NOMO-1 (cell line): ENCODE measurements around the gene PARD6B.
A peak's percentile ranks its signal among the peaks of the same experiment; 100 is the strongest.
"Not testable (repeated sequence)": the region's sequence is repeated elsewhere in the genome, so short reads cannot be mapped to it uniquely, and the experiment has no call there.

Experiments used
- DNase-seq, 2 experiments: peaks; one replicate each; lab custom pipeline; 2025; ENCODE audit not compliant: unreplicated experiment in 2 of 2; lab: John Stamatoyannopoulos, UW

Gene PARD6B

DNA sequence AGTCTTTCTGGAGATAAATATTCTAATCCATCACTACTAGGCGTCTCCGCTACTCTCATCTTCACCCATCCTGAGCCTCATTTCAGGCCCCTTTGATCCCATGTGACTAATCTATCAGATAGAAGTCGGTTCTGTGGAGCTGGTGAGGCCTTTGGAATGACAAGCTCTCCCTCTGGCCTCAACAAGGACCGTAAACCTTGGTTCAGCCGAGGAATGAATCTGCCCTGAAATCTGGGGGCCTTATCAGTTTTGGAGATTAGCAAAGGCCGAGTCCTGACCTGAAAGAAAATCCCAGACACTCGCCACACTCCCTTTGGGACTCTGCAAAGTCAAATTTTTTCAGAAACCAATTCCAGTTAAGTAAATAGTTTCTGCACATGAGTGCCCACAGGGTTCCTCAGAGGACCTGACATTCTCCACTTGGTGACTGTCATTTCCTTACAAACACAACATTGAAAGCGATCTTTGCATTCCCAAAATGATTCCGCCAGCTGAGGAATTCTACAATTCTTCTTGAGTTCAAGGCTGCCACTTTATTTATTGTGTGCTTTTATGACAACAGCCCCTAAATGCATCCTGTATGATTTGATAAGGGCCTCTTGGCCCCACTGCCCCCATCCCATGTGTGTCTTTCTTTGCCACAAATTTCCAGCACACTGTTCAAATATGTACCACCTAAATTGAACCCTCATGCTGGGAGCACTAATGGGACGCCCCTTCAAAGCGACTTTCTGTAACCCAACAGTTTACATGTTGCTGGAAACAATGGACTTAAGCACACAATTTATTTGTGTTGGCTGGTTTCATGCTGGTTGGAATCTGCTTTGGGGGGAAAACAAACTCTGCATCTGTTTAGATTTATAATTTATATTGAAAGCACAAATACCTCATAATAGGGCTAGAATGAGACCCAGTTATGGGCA, 30.1 kb upstream of the PARD6B start:
- DNase-seq, result no peak

DNA sequence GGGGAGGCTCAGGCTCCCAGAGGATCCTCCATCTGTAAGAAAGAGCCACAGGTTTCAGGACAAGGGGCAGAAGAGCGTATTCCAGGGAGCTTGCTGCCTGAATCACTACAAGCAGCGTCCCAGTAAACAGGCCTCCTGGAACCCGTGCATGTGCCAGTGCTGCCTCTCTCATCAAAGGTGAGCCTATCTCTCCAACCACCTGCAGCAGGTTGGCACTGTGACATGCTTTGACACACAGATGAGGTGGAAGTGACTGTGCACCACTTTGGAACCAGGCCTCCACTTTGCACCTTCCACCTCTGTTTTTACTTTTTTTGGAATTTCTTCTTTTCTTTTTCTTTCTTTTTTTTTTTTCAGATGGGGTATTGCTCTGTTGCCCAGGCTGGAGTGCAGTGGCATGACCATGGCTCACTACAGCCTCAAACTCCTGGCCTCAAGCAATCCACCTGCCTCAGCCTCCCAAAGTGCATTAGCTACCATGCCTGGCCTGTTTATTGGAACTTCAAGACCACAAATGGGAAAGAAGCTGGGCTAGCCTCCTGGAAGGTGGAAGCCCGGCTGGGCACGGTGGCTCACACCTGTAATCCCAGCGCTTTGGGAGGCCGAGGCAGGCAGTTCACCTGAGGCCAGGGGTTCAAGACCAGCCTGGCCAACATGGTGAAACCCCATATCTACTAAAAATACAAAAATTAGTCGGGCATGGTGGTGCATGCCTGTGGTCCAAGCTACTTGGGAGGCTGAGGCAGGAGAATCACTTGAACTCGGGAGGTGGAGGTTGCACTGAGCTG, 27.5 kb upstream of the PARD6B start:
- not testable (repeated sequence) for DNase-seq

DNA sequence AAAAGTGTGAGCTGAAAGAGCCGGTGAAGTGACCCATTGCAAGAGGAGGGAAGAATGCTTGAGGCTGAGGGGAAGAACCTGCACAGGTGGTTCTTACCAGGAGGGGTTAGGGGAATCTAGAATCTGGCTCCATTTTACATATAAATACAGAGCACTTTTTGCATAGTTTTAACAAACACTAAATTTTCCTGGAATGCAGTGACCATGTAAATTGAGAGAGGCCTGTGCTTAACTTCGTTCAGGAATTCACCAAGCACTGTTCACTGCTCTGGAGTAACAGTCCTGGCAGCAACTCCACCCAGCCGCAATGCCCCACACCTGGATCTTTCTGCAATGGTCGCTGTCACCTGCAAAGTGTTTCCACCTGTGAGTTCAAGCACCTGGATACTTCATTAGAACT, 26.9 kb upstream of the PARD6B start:
- DNase-seq, result no peak

DNA sequence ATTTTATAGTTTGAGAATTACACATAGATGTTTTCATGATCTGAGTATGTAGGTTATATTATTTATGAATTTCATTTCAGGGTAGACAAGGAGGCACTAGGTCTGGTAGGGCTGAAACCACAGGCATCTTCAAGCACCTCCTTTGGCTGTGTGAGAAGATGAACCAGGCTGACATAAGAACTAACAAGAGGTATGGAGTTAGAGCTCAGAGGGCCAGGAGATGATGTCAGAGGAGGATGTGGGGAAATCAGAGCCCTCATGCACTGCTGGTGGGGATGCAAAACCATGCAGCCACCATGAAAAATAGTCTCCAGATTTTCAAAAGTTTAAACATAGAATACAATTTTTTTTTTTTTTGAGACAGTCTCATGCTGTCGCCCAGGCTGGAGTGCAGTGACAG, 26.4 kb upstream of the PARD6B start:
- DNase-seq, result no peak

DNA sequence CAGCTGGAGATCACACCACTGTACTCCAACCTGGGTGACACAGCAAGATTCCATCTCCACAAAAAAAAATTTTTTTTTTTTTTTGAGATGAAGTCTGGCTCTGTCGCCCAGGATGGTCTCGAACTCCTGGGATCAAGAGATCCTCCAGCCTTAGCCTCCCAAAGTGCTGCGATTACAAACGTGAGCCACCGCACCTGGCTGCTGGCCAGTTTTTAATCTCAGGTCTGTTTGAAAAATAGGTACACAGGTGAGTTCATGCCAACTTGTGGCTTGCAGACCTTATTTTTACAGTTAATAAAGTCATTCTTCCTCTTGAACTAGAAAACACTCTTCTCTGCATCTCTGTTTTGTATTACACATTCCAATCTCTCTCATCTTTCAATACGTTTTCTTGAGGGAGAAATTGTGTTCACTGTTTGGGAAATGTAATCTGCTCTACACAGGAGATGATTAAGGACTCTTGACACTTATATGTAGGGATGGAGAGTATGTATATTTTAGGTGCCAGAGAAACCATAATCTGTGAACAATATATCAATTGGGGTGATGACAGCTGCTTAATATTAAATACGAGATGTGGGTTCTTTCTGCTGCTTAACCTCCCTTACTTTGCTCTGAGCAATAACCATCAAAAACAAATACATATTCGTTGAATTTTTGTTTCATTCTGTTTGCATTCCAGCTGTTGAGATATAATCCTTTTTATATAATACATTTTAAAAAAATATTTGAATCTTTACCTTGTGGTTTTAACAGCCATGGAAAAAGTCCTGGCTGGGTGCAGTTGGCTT, 22.3 kb upstream of the PARD6B start:
- DNase-seq, result no peak

DNA sequence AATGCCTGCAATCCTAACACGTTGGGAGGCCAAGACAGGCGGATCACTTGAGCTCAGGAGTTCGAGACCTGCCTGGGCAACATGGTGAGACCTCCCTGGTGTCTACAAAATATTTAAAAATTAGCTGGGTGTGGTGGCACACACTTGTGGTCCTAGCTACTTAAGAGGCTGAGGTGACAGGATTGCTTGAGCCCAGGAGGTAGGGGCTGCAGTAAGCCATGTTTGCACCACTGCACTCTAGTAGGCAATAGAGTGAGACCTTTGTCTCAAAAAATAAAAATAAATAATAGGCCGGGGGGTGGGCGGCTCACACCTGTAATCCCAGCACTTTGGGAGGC, 21.8 kb upstream of the PARD6B start:
- no peak for DNase-seq

DNA sequence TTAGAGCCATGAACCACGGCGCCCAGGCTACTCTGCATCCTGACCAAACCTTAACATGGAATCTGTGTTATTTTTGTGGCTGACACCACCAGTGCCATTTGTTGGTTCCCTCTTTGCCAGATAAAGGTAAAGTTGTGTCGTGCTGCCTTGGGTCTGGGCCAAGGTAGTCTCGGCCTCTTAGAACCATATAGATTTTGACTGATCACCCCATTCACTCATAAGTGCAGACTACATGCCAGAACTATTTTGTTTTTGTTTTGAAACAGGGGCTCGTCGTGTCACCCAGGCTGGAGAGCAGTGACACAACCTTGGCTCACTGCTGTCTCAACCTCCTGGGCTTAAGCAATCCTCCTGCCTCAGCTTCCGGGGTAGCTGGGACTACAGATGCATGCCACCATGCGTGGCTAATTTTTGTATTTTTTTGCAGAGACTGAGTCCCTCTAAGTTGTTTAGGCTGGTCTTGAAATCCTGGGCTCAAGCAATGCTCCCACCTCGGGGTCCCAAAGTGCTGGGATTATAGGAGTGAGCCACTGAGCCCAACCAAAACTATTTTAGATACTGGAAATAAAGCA, 20.8 kb upstream of the PARD6B start:
- DNase-seq, result peak; percentile 46 to 57

DNA sequence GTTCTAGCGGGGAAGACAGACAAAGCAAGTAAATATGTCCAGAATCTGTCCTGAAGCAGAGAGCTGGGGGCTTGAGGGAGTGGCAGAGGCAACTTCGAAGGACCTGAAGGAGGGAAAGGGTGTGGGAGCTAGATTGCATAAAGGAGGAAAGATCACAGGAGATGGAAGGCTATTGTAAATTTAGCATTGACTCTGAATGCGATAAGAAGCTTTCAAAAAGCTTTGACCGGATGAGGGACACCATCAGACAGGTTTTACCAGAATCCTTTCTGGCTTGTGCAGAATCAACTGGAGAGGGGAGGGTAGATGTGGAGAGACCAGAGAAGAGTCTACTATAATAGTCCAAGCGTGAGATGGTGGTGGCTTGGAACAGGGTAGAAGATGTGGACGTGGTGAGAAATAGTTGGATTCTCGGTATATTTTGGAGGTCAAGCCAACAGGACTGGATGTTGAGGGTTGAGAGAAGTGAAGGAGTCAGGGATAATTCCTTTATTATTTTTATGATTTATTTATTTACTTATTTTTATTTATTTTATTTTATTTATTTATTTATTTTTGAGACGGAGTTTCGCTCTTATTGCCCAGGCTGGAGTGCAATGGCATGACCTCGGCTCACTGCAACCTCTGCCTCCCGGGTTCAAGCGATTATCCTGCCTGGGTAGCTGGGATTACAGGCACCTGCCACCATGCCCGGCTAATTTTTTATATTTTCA, 20.1 kb upstream of the PARD6B start:
- no peak for DNase-seq

DNA sequence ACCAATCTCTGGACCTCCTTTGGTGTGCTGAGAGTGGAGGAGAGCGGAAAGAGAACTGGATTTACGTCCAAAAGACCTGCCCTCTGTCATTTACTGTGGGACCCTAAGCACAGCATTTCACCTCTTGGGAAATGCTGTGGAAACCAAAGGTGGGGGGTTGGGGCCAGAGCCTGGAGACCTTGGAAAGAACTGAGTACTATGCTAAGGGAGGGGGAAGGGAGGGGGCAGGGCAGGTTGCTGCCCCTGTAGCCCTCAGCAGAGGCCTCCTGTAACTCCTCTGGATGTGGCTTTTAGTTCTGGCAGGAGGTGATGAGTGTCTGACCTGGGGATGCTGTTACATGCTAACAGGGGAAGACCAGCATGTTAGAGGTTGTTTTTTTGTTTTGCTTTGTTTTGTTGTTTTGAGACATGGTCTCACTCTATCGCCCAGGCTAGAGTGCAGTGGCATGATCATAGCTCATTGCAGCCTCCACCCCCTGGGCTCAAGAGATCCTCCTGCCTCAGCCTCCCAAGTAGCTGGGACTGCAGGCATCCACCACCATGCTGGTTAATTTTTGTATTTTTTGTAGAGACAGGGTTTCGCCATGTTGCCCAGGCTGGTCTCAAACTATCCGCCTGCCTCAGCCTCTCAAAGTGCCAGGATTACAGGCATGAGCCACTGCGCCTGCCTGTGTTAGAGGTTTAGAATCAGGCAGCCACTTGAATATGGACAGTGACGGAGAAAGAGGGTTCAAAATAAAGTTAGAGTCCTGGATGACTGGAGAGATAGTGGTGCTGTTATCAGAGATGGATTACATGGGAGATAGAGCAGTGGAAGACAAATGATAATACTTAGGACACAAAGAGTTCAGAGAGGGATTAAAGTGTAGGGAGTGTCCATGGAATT, 18.4 kb upstream of the PARD6B start:
- DNase-seq, result no peak

DNA sequence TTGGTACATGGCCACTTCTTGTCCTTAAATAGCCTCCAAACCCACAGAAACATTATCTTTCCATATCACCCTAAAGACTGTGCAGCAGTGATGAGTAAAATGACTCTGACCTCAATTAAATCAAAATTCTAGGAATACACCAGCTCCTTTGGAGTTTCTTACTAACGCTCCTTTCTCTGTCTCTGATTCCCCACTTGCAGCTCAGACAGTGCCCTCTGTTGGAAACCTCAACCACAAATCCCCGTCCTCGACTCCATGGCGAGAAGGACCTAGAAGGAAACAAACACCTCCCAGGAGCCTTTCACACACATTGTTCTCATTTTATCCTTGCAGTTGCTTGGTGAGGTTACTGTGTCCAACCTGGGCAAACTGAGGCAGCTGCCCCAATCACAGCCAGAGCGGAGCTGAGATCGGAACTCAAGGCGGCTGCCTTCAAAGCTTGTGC, 17.7 kb upstream of the PARD6B start:
- no peak for DNase-seq

DNA sequence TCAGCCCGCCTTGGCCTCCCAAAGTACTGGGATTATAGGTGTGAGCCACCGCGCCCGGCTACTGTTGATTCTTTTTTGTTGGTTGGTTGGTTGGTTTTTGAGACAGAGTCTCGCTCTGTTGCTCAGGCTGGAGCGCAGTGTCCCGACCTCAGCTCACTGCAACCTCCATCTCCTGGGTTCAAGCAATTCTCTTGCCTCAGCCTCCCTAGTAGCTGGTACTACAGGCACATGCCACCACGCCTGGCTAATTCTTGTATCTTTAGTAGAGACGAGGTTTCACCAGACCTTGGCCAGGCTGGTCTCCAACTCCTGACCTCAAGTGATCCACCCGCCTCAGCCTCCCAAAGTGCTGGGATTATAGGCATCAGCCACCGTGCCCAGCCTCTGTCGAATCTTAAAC, 17.0 kb upstream of the PARD6B start:
- not testable (repeated sequence) for DNase-seq

DNA sequence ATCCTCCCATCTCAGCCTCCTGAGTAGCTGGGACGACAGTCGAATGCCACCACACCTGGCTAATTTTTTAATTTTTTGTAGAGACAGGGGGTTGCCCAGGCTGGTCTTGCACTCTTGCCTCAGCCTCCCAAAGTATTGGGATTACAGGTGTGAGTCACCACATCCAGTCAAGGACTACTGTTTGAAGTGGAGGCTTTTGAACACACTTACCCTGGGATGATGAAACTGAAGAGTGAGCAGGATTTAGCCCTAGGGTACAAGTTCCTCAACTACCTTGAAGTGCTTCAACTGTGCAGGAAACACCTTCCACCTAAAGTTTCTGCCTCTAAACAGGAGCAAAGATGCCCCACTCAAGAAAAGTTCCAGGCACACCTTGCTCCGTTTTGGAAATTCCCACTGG, 15.7 kb upstream of the PARD6B start:
- no peak for DNase-seq

DNA sequence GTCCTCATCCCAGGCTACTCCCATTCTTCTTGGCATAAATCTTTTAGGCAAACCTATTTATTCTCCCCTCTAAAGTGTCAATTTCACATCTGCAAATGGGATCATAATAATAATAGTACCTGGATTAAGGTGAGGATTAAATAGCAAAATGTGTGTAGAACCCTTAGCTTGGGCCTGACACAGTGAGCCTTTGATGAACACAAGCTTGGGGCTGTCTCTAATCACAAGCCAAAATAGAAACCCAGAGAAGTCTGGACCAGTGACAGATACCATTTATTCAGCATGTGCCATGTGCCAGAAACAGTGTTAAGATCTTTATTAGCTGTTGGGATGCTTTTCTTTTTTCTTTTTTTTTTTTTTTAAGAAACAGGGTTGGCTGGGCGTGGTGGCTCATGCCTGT, 14.9 kb upstream of the PARD6B start:
- DNase-seq, result no peak

DNA sequence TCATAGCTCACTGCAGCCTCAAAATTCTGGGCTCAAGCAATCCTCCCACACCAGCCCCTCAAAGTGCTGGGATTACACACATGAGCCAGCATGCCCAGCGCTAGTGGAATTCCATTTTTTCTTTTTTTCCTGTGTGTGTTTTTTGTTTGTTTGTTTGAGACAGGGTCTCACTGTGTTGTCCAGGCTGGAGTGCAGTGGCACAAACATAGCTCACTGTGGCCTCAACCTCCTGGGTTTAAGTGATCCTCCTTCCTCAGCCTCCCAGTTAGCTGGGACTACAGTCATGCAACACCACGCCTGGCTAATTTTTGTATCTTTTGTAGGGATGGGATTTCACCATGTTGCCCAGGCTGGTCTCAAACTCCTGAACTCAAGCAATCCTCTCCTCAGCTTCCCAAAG, 14.1 kb upstream of the PARD6B start:
- DNase-seq, result no peak

DNA sequence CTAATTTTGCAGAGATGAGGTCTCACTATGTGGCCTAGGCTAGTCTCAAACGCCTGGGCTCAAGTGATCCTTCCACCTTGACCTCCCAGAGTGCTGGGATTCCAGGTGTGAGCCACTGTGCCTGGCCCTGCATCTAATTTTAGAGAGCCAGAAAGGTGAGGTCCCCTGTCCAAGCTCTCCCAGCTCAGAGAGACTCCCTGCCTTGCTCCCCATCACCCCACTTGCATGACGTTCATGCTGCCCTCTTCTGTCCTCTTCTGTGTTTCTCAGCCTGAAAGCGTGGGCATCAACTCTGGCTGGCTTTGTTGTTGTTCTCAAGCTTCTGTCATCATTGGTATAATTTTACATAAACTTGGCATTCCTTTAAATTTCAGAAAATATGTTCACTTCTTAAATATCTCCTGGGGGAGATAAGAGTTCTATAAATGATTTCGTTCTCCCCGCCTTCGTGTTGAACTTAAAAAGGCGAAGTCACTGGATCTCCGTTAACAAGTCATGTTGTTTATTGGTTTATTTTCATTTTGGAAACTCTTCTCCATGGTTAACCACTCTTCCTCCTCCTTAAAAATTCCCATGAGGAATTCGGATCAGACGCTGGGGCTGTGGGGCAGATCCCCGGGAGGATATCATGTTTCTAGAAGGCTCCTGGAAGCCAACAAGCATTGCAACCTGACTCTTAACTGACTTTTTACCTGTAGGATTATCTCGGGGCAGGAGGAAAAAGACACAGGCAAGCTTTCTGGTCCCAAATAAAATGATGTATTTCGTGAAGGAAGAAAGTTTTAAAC, 13.2 kb upstream of the PARD6B start:
- no peak for DNase-seq

DNA sequence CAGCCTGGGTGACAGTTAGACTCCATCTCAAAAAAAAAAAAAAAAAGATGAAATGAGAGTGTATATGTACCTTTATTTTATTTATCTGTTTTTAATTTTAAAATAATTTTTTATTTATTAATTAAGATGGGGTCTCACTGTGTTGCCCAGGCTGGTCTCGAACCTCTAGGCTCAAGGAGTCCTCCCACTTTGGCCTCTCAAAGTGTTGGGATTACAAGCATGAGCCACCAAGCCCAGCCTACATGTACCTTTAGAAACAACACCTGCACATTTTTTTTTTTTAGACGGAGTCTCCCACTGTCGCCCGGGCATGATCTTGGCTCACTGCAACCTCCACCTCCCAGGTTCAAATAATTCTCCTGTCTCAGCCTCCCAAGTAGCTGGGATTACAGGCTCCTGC, 12.1 kb upstream of the PARD6B start:
- no peak for DNase-seq

DNA sequence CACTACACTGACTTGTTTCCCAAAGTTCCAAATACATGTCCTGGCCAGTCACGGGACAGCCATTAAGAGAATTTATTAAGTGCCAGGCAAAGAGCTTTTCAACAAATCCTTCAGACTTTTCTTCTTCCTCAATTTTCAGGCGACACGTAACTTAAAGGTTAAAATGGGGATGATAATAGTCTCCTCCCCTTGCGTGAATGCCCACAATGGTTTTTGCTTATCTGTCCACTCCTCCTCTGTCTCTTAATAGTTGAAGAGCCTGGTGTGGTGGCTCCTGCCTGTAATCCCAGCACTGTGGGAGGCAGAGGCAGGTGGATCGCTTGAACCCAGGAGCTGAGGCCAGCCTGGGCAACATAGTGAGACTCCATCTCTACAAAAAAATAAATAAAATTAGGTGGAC, 11.4 kb upstream of the PARD6B start:
- DNase-seq, result no peak

DNA sequence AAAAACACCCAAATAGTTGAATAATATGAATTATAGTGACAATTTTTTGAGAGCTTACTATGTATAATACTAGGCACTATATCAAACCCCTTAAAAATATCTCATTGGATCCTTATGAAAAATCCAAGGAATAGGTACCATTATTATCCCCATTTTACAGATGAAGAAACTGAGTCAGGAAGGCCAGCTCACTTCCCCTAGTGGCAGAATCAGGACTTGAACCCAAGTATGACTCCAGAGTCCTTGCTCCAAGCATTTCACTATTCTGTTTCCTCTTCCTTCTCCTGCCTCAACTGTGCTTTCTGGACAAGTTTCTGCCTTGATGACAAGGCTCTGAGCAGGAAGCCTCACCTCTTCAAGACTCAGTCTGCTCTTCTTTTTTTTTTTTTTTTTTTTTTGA, 10.8 kb upstream of the PARD6B start:
- no peak for DNase-seq

DNA sequence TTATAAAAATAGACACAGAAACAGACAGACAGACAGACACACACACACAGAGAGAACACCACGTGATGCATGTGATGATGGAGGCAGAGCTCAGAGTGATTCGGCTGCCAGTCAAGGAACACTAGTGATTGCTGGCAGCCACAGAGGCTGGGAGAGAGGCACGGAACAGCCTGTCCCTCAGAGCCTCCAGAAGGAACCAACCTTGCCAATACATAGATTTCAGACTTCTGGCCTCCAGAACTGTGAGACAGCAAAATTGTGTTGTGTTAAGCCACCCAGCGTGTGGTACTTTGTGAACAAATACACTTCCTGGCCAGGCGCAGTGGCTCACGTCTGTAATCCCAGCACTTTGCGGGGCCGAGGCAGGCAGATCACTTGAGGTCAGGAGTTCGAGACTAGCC, 9.5 kb upstream of the PARD6B start:
- DNase-seq, result no peak
